NCI-H460 (cell line): ENCODE measurements around the gene RREB1. TPM values are rescaled to one million over a fixed set of nuclear protein-coding genes. Genes with fewer than 3 reads are reported as not detected.
"Not testable (repeated sequence)": the region's sequence is repeated elsewhere in the genome, so short reads cannot be mapped to it uniquely, and the experiment has no call there.

Source experiments
- DNase-seq: peaks from one replicate; pipeline ENCODE4 v3.0.0-alpha.2; 2016; ENCODE audit warnings: low read depth; ENCODE audit errors: extremely low read depth
- small RNA-seq, 2 experiments: library from RNA; depleted of rRNA; stranded (forward); fragments of <200 nt; gene quantifications; one replicate each; pipeline ENCODE3, GENCODE V24; 2014
- total RNA-seq: library from RNA; depleted of rRNA; stranded (reverse); fragments of >200 nt; shearing (Covaris generic); gene quantifications from 2 replicates; pipeline ENCODE4 v1.2.3, GENCODE V29; 2014; rRNA removed

The RREB1 gene
- total RNA-seq, 1 experiment from 2014 or later = 8.7 TPM

GRCh38 chr6:7273709-7274108, 165.9 kb downstream of the RREB1 start:
- no peak for DNase-seq

GRCh38 chr6:7274525-7274924, 166.8 kb downstream of the RREB1 start:
- DNase-seq = not testable (repeated sequence)

GRCh38 chr6:7276199-7276524, 168.4 kb downstream of the RREB1 start:
- no peak for DNase-seq

- DNase-seq = no peak
Observed at GRCh38 chr6:7282097-7282906, 174.5 kb downstream of the RREB1 start.

GRCh38 chr6:7283676-7284075, 175.9 kb downstream of the RREB1 start:
- DNase-seq = no peak

- DNase-seq = no peak
Observed at GRCh38 chr6:7285416-7285815, 177.7 kb downstream of the RREB1 start.

GRCh38 chr6:7290079-7290478, 182.3 kb downstream of the RREB1 start:
- no peak for DNase-seq

- no peak for DNase-seq
Observed at GRCh38 chr6:7292596-7293255, 185.0 kb downstream of the RREB1 start.

- no peak for DNase-seq
Observed at GRCh38 chr6:7295916-7296315, 188.2 kb downstream of the RREB1 start.

GRCh38 chr6:7296602-7297001, 188.8 kb downstream of the RREB1 start:
- no peak for DNase-seq

- no peak for DNase-seq
Observed at GRCh38 chr6:7298113-7298512, 190.4 kb downstream of the RREB1 start.

- no peak for DNase-seq
Observed at GRCh38 chr6:7300926-7301325, 193.2 kb downstream of the RREB1 start.

Small RNA genes lying within 50 kb of the gene (small RNA-seq; reads per million reads assigned to genes)
- gene RF00019 = 0 reads per million in 2 experiments

Other genes starting within 250 kb of the RREB1 start
- gene SSR1, start 205.2 kb downstream of the RREB1 start, total RNA-seq = 133 and 141 TPM in 2 replicates